Caco-2 (cell line): Measurements from ENCODE around the gene CBFB. TPM values are rescaled to one million over a fixed set of nuclear protein-coding genes. Genes with fewer than 3 reads are reported as not detected.

ENCODE experiments used
- BruUV-seq: library from RNA; stranded (reverse); fragments of 400-500 nt; replicated peaks from 2 replicates; lab custom pipeline; 2021; lab: Mats Ljungman, UMichigan
- CTCF ChIA-PET: fragments of 300-600 bp; sonication (Branson Sonifier 250); formaldehyde crosslinking; loops from one replicate; lab custom pipeline; 2022; ENCODE audit warnings: antibody characterized with exemption; lab: Charles Lee
- POLR2A ChIA-PET: fragments of 300-600 bp; sonication (Branson Sonifier 250); formaldehyde crosslinking; loops from one replicate; lab custom pipeline; 2022; ENCODE audit warnings: antibody characterized with exemption; lab: Charles Lee
- DNase-seq, 2 experiments: peaks; one replicate each; pipeline versions ENCODE4 v3.0.0 to v3.0.0-alpha.2; 2020 to 2022
- H3K27me3 ChIP-seq: replicated peaks from 2 replicates; pipeline ENCODE4 v1.6.0; 2011; ENCODE audit warnings: low read length; ENCODE audit not compliant: control insufficient read depth, insufficient read depth
- H3K36me3 ChIP-seq: 2 replicates; pipeline ENCODE4 v1.5.1; 2011; ENCODE audit warnings: low read length; ENCODE audit not compliant: control insufficient read depth, insufficient read depth
- H3K4me1 ChIP-seq: fragments of 250-450 bp; sonication (Bioruptor Pico); 2 replicates; pipeline ENCODE4 v1.5.1; 2020; ENCODE audit warnings: mild to moderate bottlenecking
- H3K4me3 ChIP-seq: 2 replicates; pipeline ENCODE4 v1.5.1; 2011; ENCODE audit warnings: low read depth, mild to moderate bottlenecking, control low read depth, low read length
- H3K9me3 ChIP-seq: fragments of 250-450 bp; sonication (Bioruptor Pico); 2 replicates; pipeline ENCODE4 v1.5.1; 2020; ENCODE audit warnings: mild to moderate bottlenecking, moderate library complexity
- H3K27ac Mint-ChIP-seq: one replicate; pipeline ENCODE4 v1.8.0; 2022; ENCODE audit warnings: mixed read lengths; ENCODE audit not compliant: unreplicated experiment
- H3K27me3 Mint-ChIP-seq: one replicate; pipeline ENCODE4 v1.8.0; 2022; ENCODE audit warnings: mixed read lengths; ENCODE audit not compliant: insufficient read depth, unreplicated experiment
- H3K36me3 Mint-ChIP-seq: one replicate; pipeline ENCODE4 v1.8.0; 2022; ENCODE audit warnings: mild to moderate bottlenecking, mixed read lengths; ENCODE audit not compliant: insufficient read depth, unreplicated experiment
- H3K4me1 Mint-ChIP-seq: one replicate; pipeline ENCODE4 v1.8.0; 2022; ENCODE audit warnings: low read depth, mixed read lengths; ENCODE audit not compliant: unreplicated experiment
- H3K4me3 Mint-ChIP-seq: one replicate; pipeline ENCODE4 v1.8.0; 2022; ENCODE audit warnings: mild to moderate bottlenecking, moderate library complexity, mixed read lengths; ENCODE audit not compliant: unreplicated experiment
- H3K9me3 Mint-ChIP-seq: one replicate; pipeline ENCODE4 v1.8.0; 2022; ENCODE audit warnings: mixed read lengths; ENCODE audit not compliant: unreplicated experiment
- intact Hi-C: fragments of 100-400 bp; cut with micrococcal nuclease; formaldehyde crosslinking; loops from one replicate; pipeline ENCODE4 v1.10.0; 2022; ENCODE audit not compliant: unreplicated experiment
- total RNA-seq: library from RNA; stranded (reverse); gene quantifications from 2 replicates; pipeline ENCODE4 v1.2.3, GENCODE V29; 2022
- TF ChIP-seq, protein P1 (sequence below), 2 experiments: fragments of 200-600 bp in 1 of 2; IDR thresholded peaks; 1 replicate in 1 of 2; 2 replicates in 1 of 2; pipeline versions ENCODE4 v1.5.1 to v1.8.0; 2011 to 2022; ENCODE audit warnings: antibody characterized with exemption in 1 of 2, control low read depth in 1 of 2, inconsistent platforms in 1 of 2, low read depth in 1 of 2, low read length in 1 of 2, mild to moderate bottlenecking in 1 of 2, moderate library complexity in 1 of 2; ENCODE audit not compliant: insufficient read depth in 1 of 2, severe bottlenecking in 1 of 2, unreplicated experiment in 1 of 2

The CBFB gene
- total RNA-seq, 1 experiment from 2014 or later, result 102 TPM

DNA sequence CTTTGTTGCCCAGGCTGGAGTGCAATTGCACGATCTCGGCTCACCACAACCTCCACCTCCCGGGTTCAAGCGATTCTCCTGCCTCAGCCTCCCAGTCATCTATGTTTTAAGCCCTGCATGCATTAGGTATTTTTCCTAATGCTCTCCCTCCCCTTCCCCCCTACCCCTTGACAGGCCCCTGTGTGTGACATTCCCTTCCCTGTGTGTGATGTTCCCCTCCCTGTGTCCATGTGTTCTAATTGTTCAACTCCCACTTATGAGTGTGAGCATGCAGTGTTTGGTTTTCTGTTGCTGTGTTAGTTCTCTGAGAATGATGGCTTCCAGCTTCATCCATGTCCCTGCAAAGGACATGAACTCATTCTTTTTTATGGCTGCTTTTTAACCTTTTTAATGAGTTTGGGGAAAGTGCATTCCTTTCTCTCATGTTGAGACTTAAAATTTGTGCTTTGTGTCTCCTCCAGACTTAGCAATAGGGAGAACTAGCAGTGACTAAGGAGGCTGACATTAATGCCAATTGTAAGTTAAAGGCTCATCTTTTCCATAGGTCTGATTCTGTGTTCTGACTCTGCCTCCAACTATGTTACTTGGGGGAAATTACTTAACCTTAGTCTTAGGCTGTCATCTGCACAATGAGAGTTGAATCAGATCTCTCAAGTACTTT, 63.1 kb downstream of the CBFB start:
- BruUV-seq, result no TSS peak
- ChIA-PET POLR2A (no interaction called here), CTCF (interaction anchor here (0.6 kb wide), 1 partner anchor 9 kb away, joined by 3 read pairs; no protein-coding TSS in a partner anchor)
- no peak overlapping the region for H3K4me3 Mint-ChIP-seq
- no peaks in the 10 kb centered on the region for H3K27me3 Mint-ChIP-seq
- H3K27ac Mint-ChIP-seq, result no peak overlapping the region
- no peak for DNase-seq
- Histone ChIP-seq H3K27me3 (no peaks in the 10 kb centered on the region), H3K4me1 (peaks cover 5% of the 10 kb centered on the region; the same call in 1 of the 2 replicates), H3K4me3 (no peak overlapping the region), H3K36me3 (no peaks in the 10 kb centered on the region; the same call in 1 of the 2 replicates), H3K9me3 (no peaks in the 10 kb centered on the region)
- H3K9me3 Mint-ChIP-seq, result no peaks in the 10 kb centered on the region
- peaks cover 33% of the 10 kb centered on the region for H3K36me3 Mint-ChIP-seq
- intact Hi-C loops, result no loop called here
- TF ChIP-seq, protein P1, sequence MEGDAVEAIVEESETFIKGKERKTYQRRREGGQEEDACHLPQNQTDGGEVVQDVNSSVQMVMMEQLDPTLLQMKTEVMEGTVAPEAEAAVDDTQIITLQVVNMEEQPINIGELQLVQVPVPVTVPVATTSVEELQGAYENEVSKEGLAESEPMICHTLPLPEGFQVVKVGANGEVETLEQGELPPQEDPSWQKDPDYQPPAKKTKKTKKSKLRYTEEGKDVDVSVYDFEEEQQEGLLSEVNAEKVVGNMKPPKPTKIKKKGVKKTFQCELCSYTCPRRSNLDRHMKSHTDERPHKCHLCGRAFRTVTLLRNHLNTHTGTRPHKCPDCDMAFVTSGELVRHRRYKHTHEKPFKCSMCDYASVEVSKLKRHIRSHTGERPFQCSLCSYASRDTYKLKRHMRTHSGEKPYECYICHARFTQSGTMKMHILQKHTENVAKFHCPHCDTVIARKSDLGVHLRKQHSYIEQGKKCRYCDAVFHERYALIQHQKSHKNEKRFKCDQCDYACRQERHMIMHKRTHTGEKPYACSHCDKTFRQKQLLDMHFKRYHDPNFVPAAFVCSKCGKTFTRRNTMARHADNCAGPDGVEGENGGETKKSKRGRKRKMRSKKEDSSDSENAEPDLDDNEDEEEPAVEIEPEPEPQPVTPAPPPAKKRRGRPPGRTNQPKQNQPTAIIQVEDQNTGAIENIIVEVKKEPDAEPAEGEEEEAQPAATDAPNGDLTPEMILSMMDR (IDR thresholded peaks at IDR 0.05; ENCODE audit: insufficient read depth in 1 of 2, low read depth in 1 of 2, low read length in 1 of 2, severe bottlenecking in 1 of 2, unreplicated experiment in 1 of 2), result no peak
- no peaks in the 10 kb centered on the region for H3K4me1 Mint-ChIP-seq

DNA sequence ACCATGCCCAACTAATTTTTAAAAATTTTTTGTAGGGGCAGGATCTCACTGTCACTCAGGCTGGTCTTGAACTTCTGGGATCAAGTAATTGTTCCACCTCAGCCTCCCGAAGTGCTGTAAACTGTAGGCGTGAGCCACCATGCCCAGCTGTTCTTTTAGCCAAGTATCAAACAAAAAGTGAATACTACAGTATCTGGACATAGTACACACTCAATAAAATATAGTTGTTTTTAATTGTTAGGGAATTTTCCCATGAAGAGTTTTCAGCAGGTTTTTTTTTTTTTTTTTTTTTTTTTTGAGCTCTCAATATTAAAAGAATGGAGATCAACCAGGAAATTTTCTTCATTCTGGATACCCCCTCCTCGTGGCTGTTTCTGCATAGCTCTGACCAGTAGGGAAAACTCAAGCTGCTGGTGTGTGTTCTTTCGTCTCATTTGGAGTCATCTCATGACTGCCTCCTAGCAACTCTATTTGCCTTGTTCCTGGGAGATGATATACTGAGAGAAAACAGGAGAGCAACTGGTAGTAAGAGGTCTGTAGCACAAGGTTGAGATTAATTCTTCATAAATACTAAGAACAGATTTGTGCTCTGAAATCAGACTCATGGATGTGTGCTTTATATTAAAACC, 64.3 kb downstream of the CBFB start:
- Histone ChIP-seq H3K9me3 (no peaks in the 10 kb centered on the region), H3K4me3 (no peak overlapping the region), H3K4me1 (peaks cover 5% of the 10 kb centered on the region; the same call in 1 of the 2 replicates), H3K27me3 (no peaks in the 10 kb centered on the region), H3K36me3 (no peaks in the 10 kb centered on the region; the same call in 1 of the 2 replicates)
- ChIA-PET POLR2A (no interaction called here), CTCF (interaction anchor here (0.6 kb wide), 1 partner anchor 16 kb away, joined by 3 read pairs; the partner anchor contains the start of gene PHAF1)
- no peaks in the 10 kb centered on the region for H3K9me3 Mint-ChIP-seq
- intact Hi-C loops, result no loop called here
- no peak for DNase-seq
- no peaks in the 10 kb centered on the region for H3K4me1 Mint-ChIP-seq
- no TSS peak for BruUV-seq
- H3K4me3 Mint-ChIP-seq, result no peak overlapping the region
- TF ChIP-seq, protein P1 (IDR thresholded peaks at IDR 0.05; ENCODE audit: insufficient read depth in 1 of 2, low read depth in 1 of 2, low read length in 1 of 2, severe bottlenecking in 1 of 2, unreplicated experiment in 1 of 2), result no peak
- no peak overlapping the region for H3K27ac Mint-ChIP-seq
- peaks cover 28% of the 10 kb centered on the region for H3K36me3 Mint-ChIP-seq
- no peaks in the 10 kb centered on the region for H3K27me3 Mint-ChIP-seq

DNA sequence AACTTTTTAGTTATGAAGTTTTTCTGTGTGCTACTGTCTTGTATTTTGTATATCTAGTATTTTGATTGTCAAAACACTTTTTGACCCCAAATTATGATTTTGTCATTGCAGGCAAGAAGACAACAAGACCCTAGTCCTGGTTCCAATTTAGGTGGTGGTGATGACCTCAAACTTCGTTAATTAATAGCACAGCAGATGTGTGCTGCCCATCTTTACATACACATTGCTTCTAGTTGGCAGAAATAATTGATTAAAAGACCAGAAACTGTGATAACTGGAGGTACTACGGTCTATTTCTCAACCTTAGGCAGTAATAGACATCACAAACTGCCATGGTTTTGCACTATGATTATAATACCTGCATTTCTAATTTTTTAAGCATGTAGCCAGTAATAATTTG, 69.7 kb downstream of the CBFB start:
- CTCF ChIA-PET, result interaction anchor here (0.7 to 0.9 kb wide), 2 partner anchors 14 to 40 kb away, joined by 3 to 4 read pairs; no protein-coding TSS in a partner anchor
- TF ChIP-seq, protein P1 (IDR thresholded peaks at IDR 0.05; ENCODE audit: insufficient read depth in 1 of 2, low read depth in 1 of 2, low read length in 1 of 2, severe bottlenecking in 1 of 2, unreplicated experiment in 1 of 2), result no peak
- H3K27me3 Mint-ChIP-seq, result no peaks in the 10 kb centered on the region
- Histone ChIP-seq H3K36me3 (no peaks in the 10 kb centered on the region), H3K4me3 (no peak overlapping the region), H3K9me3 (no peaks in the 10 kb centered on the region), H3K27me3 (no peaks in the 10 kb centered on the region), H3K4me1 (no peaks in the 10 kb centered on the region)
- POLR2A ChIA-PET, result no interaction called here
- no peaks in the 10 kb centered on the region for H3K9me3 Mint-ChIP-seq
- no TSS peak for BruUV-seq
- no peaks in the 10 kb centered on the region for H3K4me1 Mint-ChIP-seq
- H3K36me3 Mint-ChIP-seq, result peaks cover 42% of the 10 kb centered on the region
- DNase-seq, result no peak
- no peak overlapping the region for H3K4me3 Mint-ChIP-seq
- intact Hi-C loops, result no loop called here
- H3K27ac Mint-ChIP-seq, result no peak overlapping the region
